ENCODE measurements around the gene NPTX1.

NPTX1 gene

GRCh38 chr17:80455336-80455710, 21.1 kb downstream of the NPTX1 start:
- Histone ChIP-seq H3K27ac (peak overlapping the region; percentile 96), H3K9ac (peak overlapping the region; percentile 98), H3K4me3 (ENCODE audit: low read depth, low read length) (peak overlapping the region; percentile 87), H3K36me3 (ENCODE audit: control insufficient read depth, insufficient read depth, low read length) (no peaks in the 10 kb centered on the region), H2AFZ (peak overlapping the region; percentile 95), H3K9me3 (ENCODE audit: control insufficient read depth, low read length) (no peaks in the 10 kb centered on the region), H3K4me2 (ENCODE audit: low read length) (peak overlapping the region; percentile 93), H3K79me2 (no peaks in the 10 kb centered on the region), H3K4me1 (peaks cover 9% of the 10 kb centered on the region), H3K27me3 (ENCODE audit: control insufficient read depth, insufficient read depth, low read length) (no peaks in the 10 kb centered on the region)
- TF ChIP-seq CTCF (IDR thresholded peaks at IDR 0.05) = no peak

GRCh38 chr17:80454557-80455335, 21.7 kb downstream of the NPTX1 start:
- Histone ChIP-seq H3K79me2 (no peaks in the 10 kb centered on the region), H3K27ac (peak overlapping the region; percentile 96), H3K4me2 (ENCODE audit: low read length) (peak overlapping the region; percentile 93), H2AFZ (peak overlapping the region; percentile 95), H3K9me3 (ENCODE audit: control insufficient read depth, low read length) (no peaks in the 10 kb centered on the region), H3K27me3 (ENCODE audit: control insufficient read depth, insufficient read depth, low read length) (no peaks in the 10 kb centered on the region), H3K4me1 (peaks cover 9% of the 10 kb centered on the region), H3K9ac (peak overlapping the region; percentile 98), H3K4me3 (ENCODE audit: low read depth, low read length) (peak overlapping the region; percentile 87), H3K36me3 (ENCODE audit: control insufficient read depth, insufficient read depth, low read length) (no peaks in the 10 kb centered on the region)
- peak; percentile 13 for TF ChIP-seq CTCF (IDR thresholded peaks at IDR 0.05)

- no peaks in the 10 kb centered on the region for H3K27me3 ChIP-seq (ENCODE audit: control insufficient read depth, insufficient read depth, low read length)
- H2AFZ ChIP-seq = peak overlapping the region; percentile 95
- peak overlapping the region; percentile 93 for H3K4me2 ChIP-seq (ENCODE audit: low read length)
- H3K9ac ChIP-seq = peak overlapping the region; percentile 98
- H3K9me3 ChIP-seq (ENCODE audit: control insufficient read depth, low read length) = no peaks in the 10 kb centered on the region
- no peaks in the 10 kb centered on the region for H3K79me2 ChIP-seq
- no peaks in the 10 kb centered on the region for H3K36me3 ChIP-seq (ENCODE audit: control insufficient read depth, insufficient read depth, low read length)
- H3K27ac ChIP-seq = peak overlapping the region; percentile 96
- no peak for TF ChIP-seq CTCF (IDR thresholded peaks at IDR 0.05)
- H3K4me3 ChIP-seq (ENCODE audit: low read depth, low read length) = peak overlapping the region; percentile 87
- H3K4me1 ChIP-seq = peaks cover 9% of the 10 kb centered on the region
These were observed 22.3 kb downstream of the NPTX1 start for GRCh38 chr17:80453998-80454556.

GRCh38 chr17:80453126-80453997, 23.0 kb downstream of the NPTX1 start:
- Histone ChIP-seq H2AFZ (peak overlapping the region; percentile 95), H3K27ac (peak overlapping the region; percentile 96), H3K4me1 (peaks cover 9% of the 10 kb centered on the region), H3K4me2 (ENCODE audit: low read length) (peak overlapping the region; percentile 93), H3K36me3 (ENCODE audit: control insufficient read depth, insufficient read depth, low read length) (no peaks in the 10 kb centered on the region), H3K9ac (no peak overlapping the region), H3K4me3 (ENCODE audit: low read depth, low read length) (no peak overlapping the region), H3K9me3 (ENCODE audit: control insufficient read depth, low read length) (no peaks in the 10 kb centered on the region), H3K27me3 (ENCODE audit: control insufficient read depth, insufficient read depth, low read length) (no peaks in the 10 kb centered on the region), H3K79me2 (no peaks in the 10 kb centered on the region)
- TF ChIP-seq CTCF (IDR thresholded peaks at IDR 0.05) = no peak
